NCI-H1930 (cell line): ENCODE results near the gene BACE2.
"Not testable (repeated sequence)": the region's sequence is repeated elsewhere in the genome, so short reads cannot be mapped to it uniquely, and the experiment has no call there.

Source experiments
- DNase-seq, 2 experiments: peaks; one replicate each; lab custom pipeline; 2025; lab: John Stamatoyannopoulos, UW

The BACE2 gene

GRCh38 chr21:41185802-41186201 is 17.8 kb downstream of the BACE2 start:
- no peak for DNase-seq

GRCh38 chr21:41186755-41187536 is 19.0 kb downstream of the BACE2 start:
- DNase-seq: no peak

GRCh38 chr21:41187537-41188025 is 19.6 kb downstream of the BACE2 start:
- DNase-seq: no peak

GRCh38 chr21:41188486-41189149 is 20.7 kb downstream of the BACE2 start:
- no peak for DNase-seq

- DNase-seq: no peak
These were observed 21.3 kb downstream of the BACE2 start for GRCh38 chr21:41189150-41189745.

GRCh38 chr21:41192552-41192951 is 24.6 kb downstream of the BACE2 start:
- DNase-seq: not testable (repeated sequence)

- no peak for DNase-seq
These were observed 27.4 kb downstream of the BACE2 start for GRCh38 chr21:41195311-41195710.

GRCh38 chr21:41196993-41197392 is 29.0 kb downstream of the BACE2 start:
- DNase-seq: no peak

GRCh38 chr21:41197582-41197981 is 29.6 kb downstream of the BACE2 start:
- DNase-seq: no peak

GRCh38 chr21:41198647-41199046 is 30.7 kb downstream of the BACE2 start:
- DNase-seq: not testable (repeated sequence)

GRCh38 chr21:41199123-41199522 is 31.2 kb downstream of the BACE2 start:
- DNase-seq: no peak

GRCh38 chr21:41199588-41199987 is 31.6 kb downstream of the BACE2 start:
- no peak for DNase-seq

- DNase-seq: no peak
These were observed 33.4 kb downstream of the BACE2 start for GRCh38 chr21:41201385-41201784.

GRCh38 chr21:41204736-41205135 is 36.8 kb downstream of the BACE2 start:
- DNase-seq: no peak

- DNase-seq: no peak
These were observed 39.7 kb downstream of the BACE2 start for GRCh38 chr21:41207401-41208375.

GRCh38 chr21:41208376-41208763 is 40.4 kb downstream of the BACE2 start:
- DNase-seq: no peak

GRCh38 chr21:41209016-41209619 is 41.2 kb downstream of the BACE2 start:
- DNase-seq: no peak

- DNase-seq: no peak
These were observed 42.6 kb downstream of the BACE2 start for GRCh38 chr21:41210426-41211059.

- no peak for DNase-seq
These were observed 43.3 kb downstream of the BACE2 start for GRCh38 chr21:41211060-41211805.

GRCh38 chr21:41213021-41213420 is 45.1 kb downstream of the BACE2 start:
- no peak for DNase-seq
